HG03025 (cell line): Measurements from ENCODE around the gene ZNF451.

ENCODE experiments used
- ATAC-seq: cut with Tn5 transposase; IDR thresholded peaks from one replicate; pipeline ENCODE4 v1.9.1; 2021; ENCODE audit warnings: mild to moderate bottlenecking, moderate library complexity; ENCODE audit not compliant: unreplicated experiment, low FRiP score

Gene ZNF451

GRCh38 chr6:57147401-57147800, 57.4 kb downstream of the ZNF451 start:
- no peak for ATAC-seq

GRCh38 chr6:57147955-57148858, 58.2 kb downstream of the ZNF451 start:
- no peak for ATAC-seq

- no peak for ATAC-seq
Measured at GRCh38 chr6:57158658-57159057, 68.7 kb downstream of the ZNF451 start.

GRCh38 chr6:57159127-57159526, 69.1 kb downstream of the ZNF451 start:
- no peak for ATAC-seq

GRCh38 chr6:57162028-57162427, 72.0 kb downstream of the ZNF451 start:
- no peak for ATAC-seq

GRCh38 chr6:57162516-57162915, 72.5 kb downstream of the ZNF451 start:
- ATAC-seq: no peak

GRCh38 chr6:57163956-57164355, 74.0 kb downstream of the ZNF451 start:
- no peak for ATAC-seq

- no peak for ATAC-seq
Measured at GRCh38 chr6:57165080-57165479, 75.1 kb downstream of the ZNF451 start.

GRCh38 chr6:57172136-57173055, 82.4 kb downstream of the ZNF451 start, which contains the start of gene BAG2:
Gene BAG2 (plus strand): TSS chr6:57172326. CDS start chr6:57172698, 372 bp downstream.
- ATAC-seq: peak; percentile 88

- ATAC-seq: no peak
Measured at GRCh38 chr6:57173056-57173885, 83.3 kb downstream of the ZNF451 start.

- no peak for ATAC-seq
Measured at GRCh38 chr6:57173886-57174510, 84.0 kb downstream of the ZNF451 start.

GRCh38 chr6:57174511-57174907, 84.5 kb downstream of the ZNF451 start:
- no peak for ATAC-seq

GRCh38 chr6:57177545-57178265, 87.7 kb downstream of the ZNF451 start:
- no peak for ATAC-seq

GRCh38 chr6:57180596-57180995, 90.6 kb downstream of the ZNF451 start:
- ATAC-seq: no peak

GRCh38 chr6:57182017-57182432, 92.0 kb downstream of the ZNF451 start:
- no peak for ATAC-seq

- no peak for ATAC-seq
Measured at GRCh38 chr6:57183336-57183735, 93.3 kb downstream of the ZNF451 start.

GRCh38 chr6:57190140-57190539, 100.2 kb downstream of the ZNF451 start:
- no peak for ATAC-seq

GRCh38 chr6:57193177-57193576, 103.2 kb downstream of the ZNF451 start:
- ATAC-seq: no peak

GRCh38 chr6:57195457-57195856, 105.5 kb downstream of the ZNF451 start:
- ATAC-seq: no peak
